ENCODE data around the gene BLCAP.
"Not testable (repeated sequence)": the region's sequence is repeated elsewhere in the genome, so short reads cannot be mapped to it uniquely, and the experiment has no call there.

The BLCAP gene

GRCh38 chr20:37479266-37479665 is 48.4 kb downstream of the BLCAP start:
- Histone ChIP-seq H3K27ac (replicated peaks) (no peak overlapping the region), H3K27me3 (ENCODE audit: insufficient read depth, poor library complexity, severe bottlenecking) (peaks cover 4% of the 10 kb centered on the region), H3K4me3 (replicated peaks; ENCODE audit: insufficient read depth, low read length) (no peak overlapping the region)
- DNase-seq (ENCODE audit: low read depth in 1 of 2, low spot score in 1 of 2): no peak
- no peak for TF ChIP-seq SPI1 (IDR thresholded peaks at IDR 0.05; ENCODE audit: borderline replicate concordance, low read depth)
- no peak for TF ChIP-seq GABPA (IDR thresholded peaks at IDR 0.05; ENCODE audit: low read depth)
- no peak for TF ChIP-seq REST (IDR thresholded peaks at IDR 0.05; ENCODE audit: insufficient replicate concordance, low read depth)

GRCh38 chr20:37477041-37477440 is 50.6 kb downstream of the BLCAP start:
- no peak for TF ChIP-seq CTCF (IDR thresholded peaks at IDR 0.05; ENCODE audit: insufficient read depth, low read length)
- Histone ChIP-seq H3K4me3 (replicated peaks; ENCODE audit: insufficient read depth, low read length) (no peak overlapping the region), H3K27ac (replicated peaks) (no peak overlapping the region), H3K27me3 (ENCODE audit: insufficient read depth, poor library complexity, severe bottlenecking) (peaks cover 4% of the 10 kb centered on the region)
- no peak for DNase-seq (ENCODE audit: low read depth in 1 of 2, low spot score in 1 of 2)

- no peak overlapping the region for H3K4me3 ChIP-seq (replicated peaks; ENCODE audit: insufficient read depth, low read length)
- DNase-seq (ENCODE audit: low read depth in 1 of 2, low spot score in 1 of 2): no peak
- TF ChIP-seq POLR2AphosphoS5 (IDR thresholded peaks at IDR 0.05; ENCODE audit: low read depth) (no peak), REST (IDR thresholded peaks at IDR 0.05; ENCODE audit: insufficient replicate concordance, low read depth) (no peak), GABPA (IDR thresholded peaks at IDR 0.05; ENCODE audit: low read depth) (no peak), SPI1 (IDR thresholded peaks at IDR 0.05; ENCODE audit: borderline replicate concordance, low read depth) (no peak), CTCF (IDR thresholded peaks at IDR 0.05; ENCODE audit: insufficient read depth, low read length) (no peak)
- H3K27me3 ChIP-seq (ENCODE audit: insufficient read depth, poor library complexity, severe bottlenecking): peaks cover 4% of the 10 kb centered on the region
- H3K27ac ChIP-seq (replicated peaks): no peak overlapping the region
Observed at GRCh38 chr20:37475252-37475651, 52.4 kb downstream of the BLCAP start.

GRCh38 chr20:37474386-37474785 is 53.3 kb downstream of the BLCAP start:
- Histone ChIP-seq H3K27me3 (ENCODE audit: insufficient read depth, poor library complexity, severe bottlenecking) (peaks cover 4% of the 10 kb centered on the region), H3K27ac (replicated peaks) (no peak overlapping the region), H3K4me3 (replicated peaks; ENCODE audit: insufficient read depth, low read length) (no peak overlapping the region)
- TF ChIP-seq GABPA (IDR thresholded peaks at IDR 0.05; ENCODE audit: low read depth) (no peak), POLR2AphosphoS5 (IDR thresholded peaks at IDR 0.05; ENCODE audit: low read depth) (no peak)
- DNase-seq (ENCODE audit: low read depth in 1 of 2, low spot score in 1 of 2): no peak

GRCh38 chr20:37473249-37474000 is 54.3 kb downstream of the BLCAP start:
- no peak for DNase-seq (ENCODE audit: low read depth in 1 of 2, low spot score in 1 of 2)
- Histone ChIP-seq H3K27ac (replicated peaks) (no peak overlapping the region), H3K27me3 (ENCODE audit: insufficient read depth, poor library complexity, severe bottlenecking) (peaks cover 4% of the 10 kb centered on the region), H3K4me3 (replicated peaks; ENCODE audit: insufficient read depth, low read length) (no peak overlapping the region)
- TF ChIP-seq SPI1 (IDR thresholded peaks at IDR 0.05; ENCODE audit: borderline replicate concordance, low read depth) (no peak), POLR2AphosphoS5 (IDR thresholded peaks at IDR 0.05; ENCODE audit: low read depth) (no peak), GABPA (IDR thresholded peaks at IDR 0.05; ENCODE audit: low read depth) (no peak), REST (IDR thresholded peaks at IDR 0.05; ENCODE audit: insufficient replicate concordance, low read depth) (no peak)

GRCh38 chr20:37472435-37472834 is 55.2 kb downstream of the BLCAP start:
- not testable (repeated sequence) for H3K27ac ChIP-seq (replicated peaks); DNase-seq (ENCODE audit: low read depth in 1 of 2, low spot score in 1 of 2); H3K4me3 ChIP-seq (replicated peaks; ENCODE audit: insufficient read depth, low read length); H3K27me3 ChIP-seq (ENCODE audit: insufficient read depth, poor library complexity, severe bottlenecking)

Measured in HL-60 (cell line).